GM12873 (cell line): ENCODE results near the gene CABLES1.

Experiments used
- TF ChIP-seq, protein P1 (sequence below): IDR thresholded peaks from 2 replicates; pipeline ENCODE4 v1.5.1; 2012; ENCODE audit warnings: low read depth, mild to moderate bottlenecking, moderate library complexity, low read length, control low read depth; ENCODE audit not compliant: insufficient read depth; ENCODE audit errors: missing control alignments

The CABLES1 gene

DNA sequence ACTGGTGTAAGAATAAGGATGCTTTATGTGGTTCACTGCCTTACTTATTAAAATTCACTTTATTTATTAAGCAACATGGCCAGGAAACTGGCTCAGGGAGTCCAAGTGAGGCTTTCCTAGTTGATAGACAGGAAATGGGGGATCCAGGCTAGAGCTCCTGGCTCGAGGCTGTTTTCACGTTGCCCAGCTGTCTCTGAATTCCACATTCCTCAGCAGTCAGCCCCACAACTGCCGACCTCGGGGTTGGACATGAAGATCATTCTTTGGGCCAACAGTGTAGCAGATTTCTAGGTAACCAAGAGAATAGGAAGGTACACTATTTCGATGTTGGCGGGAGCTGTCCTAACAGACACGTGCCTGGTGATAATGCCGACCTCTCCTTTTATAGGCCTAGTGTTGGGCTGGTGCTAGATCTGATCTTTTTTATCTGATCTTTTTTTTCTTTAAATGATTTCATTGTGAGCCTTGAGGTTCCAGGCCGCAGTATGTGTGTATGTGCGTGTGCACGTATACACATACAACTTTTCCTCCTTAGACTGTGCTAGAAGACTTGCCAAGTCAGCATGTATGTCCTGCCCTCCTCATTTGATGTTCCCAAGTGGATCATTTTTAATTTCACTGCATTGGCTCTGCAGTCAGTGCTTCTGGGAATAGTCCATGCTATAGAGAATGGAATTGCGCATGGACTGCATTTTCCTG lies 103.5 kb downstream of the CABLES1 start:
- TF ChIP-seq, protein P1, sequence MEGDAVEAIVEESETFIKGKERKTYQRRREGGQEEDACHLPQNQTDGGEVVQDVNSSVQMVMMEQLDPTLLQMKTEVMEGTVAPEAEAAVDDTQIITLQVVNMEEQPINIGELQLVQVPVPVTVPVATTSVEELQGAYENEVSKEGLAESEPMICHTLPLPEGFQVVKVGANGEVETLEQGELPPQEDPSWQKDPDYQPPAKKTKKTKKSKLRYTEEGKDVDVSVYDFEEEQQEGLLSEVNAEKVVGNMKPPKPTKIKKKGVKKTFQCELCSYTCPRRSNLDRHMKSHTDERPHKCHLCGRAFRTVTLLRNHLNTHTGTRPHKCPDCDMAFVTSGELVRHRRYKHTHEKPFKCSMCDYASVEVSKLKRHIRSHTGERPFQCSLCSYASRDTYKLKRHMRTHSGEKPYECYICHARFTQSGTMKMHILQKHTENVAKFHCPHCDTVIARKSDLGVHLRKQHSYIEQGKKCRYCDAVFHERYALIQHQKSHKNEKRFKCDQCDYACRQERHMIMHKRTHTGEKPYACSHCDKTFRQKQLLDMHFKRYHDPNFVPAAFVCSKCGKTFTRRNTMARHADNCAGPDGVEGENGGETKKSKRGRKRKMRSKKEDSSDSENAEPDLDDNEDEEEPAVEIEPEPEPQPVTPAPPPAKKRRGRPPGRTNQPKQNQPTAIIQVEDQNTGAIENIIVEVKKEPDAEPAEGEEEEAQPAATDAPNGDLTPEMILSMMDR = no peak

DNA sequence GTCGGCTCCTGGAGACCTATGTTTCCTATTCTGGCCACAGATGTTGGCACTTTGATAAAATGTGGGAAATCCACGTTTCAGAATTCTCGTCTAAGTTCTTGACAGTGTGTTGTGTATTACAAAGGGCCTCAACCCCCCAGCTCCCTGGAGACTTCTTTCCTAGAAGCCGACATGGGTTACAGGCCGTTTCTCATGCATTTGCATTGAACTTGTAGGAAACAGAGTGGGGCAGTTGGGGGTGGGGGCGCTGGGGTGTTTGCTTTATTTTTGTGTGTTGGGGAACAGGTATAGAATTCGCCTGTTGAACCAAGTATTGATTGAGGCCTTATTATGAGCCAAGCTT lies 104.0 kb downstream of the CABLES1 start:
- TF ChIP-seq, protein P1 = no peak

DNA sequence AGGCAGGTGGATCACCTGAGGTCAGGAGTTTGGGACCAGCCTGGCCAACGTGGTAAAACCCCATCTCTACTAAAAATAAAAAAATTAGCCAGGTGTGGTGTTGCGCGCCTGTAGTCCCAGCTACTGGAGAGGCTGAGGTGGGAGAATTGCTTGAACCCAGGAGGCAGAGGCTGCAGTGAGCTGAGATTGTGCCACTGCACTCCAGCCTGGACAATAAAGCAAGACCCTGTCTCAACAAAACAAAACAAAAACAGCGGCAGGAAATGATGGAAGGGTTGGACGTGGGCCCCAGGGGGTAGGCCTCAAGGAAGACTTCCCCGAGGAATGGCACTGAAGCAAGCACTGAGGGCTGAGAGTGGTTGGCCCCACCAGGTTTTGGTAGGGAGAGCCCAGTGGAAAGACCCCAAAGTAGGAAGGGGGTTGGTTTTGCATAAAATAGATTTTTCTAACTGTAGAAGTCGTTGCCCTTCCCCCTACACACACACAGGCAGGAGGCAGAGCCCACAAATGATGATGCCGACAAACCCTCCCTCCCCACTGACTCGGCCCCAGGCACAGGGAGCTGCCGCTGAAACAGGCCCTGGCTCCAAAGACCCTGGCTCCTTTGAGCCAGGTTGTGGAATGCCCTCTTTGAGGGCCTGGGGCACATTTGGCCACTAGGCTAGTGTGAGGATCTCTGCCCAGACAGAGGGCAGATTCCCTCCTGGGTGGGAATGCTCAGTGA lies 104.8 kb downstream of the CABLES1 start:
- TF ChIP-seq, protein P1 = no peak

DNA sequence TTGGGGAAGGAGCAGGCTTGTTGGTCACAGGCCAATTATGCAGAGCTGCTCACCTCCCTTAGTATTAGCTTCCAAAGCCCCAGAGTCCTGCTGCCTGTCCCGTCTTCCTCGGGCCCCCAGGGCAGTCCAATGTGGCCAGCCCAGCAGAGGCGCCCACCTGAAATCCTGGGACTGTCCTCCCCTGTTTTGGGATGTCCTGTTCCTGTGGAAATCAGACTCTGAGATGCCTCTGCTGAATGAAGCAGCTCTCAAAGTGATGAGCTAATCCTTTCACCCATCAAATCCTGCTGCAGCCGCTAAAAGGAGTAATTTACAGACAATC lies 105.3 kb downstream of the CABLES1 start:
- TF ChIP-seq, protein P1 = no peak

DNA sequence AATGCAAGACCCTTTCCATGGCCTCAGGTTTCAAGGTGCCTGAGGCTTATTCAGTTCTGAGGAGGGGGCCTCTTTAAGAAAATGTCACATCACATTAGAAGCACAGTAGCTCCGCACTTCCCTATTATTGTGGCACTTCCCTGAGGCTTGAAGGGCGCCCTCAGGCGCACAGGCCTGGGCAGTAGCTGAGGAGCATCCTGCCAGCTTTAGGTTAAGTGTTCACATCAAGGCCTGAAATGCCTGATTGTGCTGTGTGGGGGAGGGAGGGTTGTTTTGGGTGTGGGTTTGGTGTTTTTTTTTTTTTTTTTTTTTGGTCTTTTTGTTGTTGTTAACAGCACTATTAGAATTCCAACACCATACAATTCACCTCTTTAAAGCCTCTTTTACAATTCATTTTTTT lies 107.9 kb downstream of the CABLES1 start:
- TF ChIP-seq, protein P1 = no peak

DNA sequence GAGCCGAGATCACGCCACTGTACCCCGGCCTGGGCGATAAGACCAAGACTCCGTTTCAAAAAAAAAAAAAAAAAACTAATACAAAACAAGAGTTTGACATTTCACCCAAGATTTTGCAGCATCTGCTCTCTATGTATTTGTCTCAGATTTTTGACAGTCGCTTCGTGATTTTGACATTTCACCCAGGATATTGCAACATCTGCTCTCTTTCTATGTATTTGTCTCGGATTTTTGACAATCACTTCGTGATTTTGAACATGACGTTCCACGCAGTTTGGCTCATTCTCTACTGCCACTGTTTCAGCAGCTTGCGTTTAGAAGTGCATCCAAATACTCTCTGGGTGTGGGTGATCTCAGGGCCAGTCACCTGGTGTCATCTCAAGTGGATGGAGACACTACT lies 108.5 kb downstream of the CABLES1 start:
- TF ChIP-seq, protein P1 = no peak

DNA sequence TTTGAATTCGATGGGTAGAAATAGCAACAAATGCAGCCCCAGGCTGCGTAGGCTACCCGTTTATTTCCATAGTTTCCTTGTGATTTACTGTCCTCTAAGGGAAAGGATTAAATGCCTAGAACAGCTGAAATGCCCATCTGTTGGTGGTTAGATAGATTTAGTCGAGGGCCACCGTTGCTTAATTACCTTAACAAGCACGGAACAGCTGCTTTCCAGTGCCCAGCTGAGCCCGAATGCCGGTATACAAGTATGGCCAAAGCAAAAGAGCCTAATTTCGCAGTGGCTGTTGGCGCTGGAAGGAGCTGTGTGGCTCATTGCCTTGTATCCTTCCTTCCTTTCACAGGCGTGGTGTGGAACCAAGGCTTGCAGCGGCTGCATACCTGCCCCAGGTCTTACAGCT lies 109.1 kb downstream of the CABLES1 start:
- TF ChIP-seq, protein P1 = no peak
